MCF 10A (cell line): ENCODE results near the gene GADL1. TPM values are rescaled to one million over a fixed set of nuclear protein-coding genes. Genes with fewer than 3 reads are reported as not detected.

Experiments used
- BruUV-seq: library from RNA; stranded (reverse); fragments of 400-500 nt; replicated peaks from 2 replicates; lab custom pipeline; 2021; lab: Mats Ljungman, UMichigan
- CTCF ChIA-PET: fragments of 300-600 bp; sonication (Branson Sonifier 250); formaldehyde crosslinking; extraction: SDS; loops from one replicate; lab custom pipeline; 2021; ENCODE audit warnings: antibody characterized with exemption, inconsistent platforms; lab: Yijun Ruan, JAX
- POLR2A ChIA-PET: fragments of 300-600, 350-650 bp; sonication (Branson Sonifier 250); formaldehyde crosslinking; extraction: SDS; loops from one replicate; lab custom pipeline; 2020; ENCODE audit warnings: antibody characterized with exemption, inconsistent platforms; lab: Yijun Ruan, JAX
- DNase-seq: peaks from one replicate; pipeline ENCODE4 v3.0.0-alpha.2; 2018; ENCODE audit not compliant: unreplicated experiment
- H3K27ac Mint-ChIP-seq: one replicate; pipeline ENCODE4 v1.8.0; 2022; ENCODE audit warnings: mild to moderate bottlenecking, low read depth, mixed read lengths; ENCODE audit not compliant: unreplicated experiment
- H3K27me3 Mint-ChIP-seq: one replicate; pipeline ENCODE4 v1.8.0; 2022; ENCODE audit warnings: mixed read lengths; ENCODE audit not compliant: insufficient read depth, unreplicated experiment
- H3K36me3 Mint-ChIP-seq: one replicate; pipeline ENCODE4 v1.8.0; 2022; ENCODE audit warnings: mild to moderate bottlenecking, moderate library complexity, mixed read lengths; ENCODE audit not compliant: insufficient read depth, unreplicated experiment
- H3K4me1 Mint-ChIP-seq: one replicate; pipeline ENCODE4 v1.8.0; 2022; ENCODE audit warnings: mixed read lengths; ENCODE audit not compliant: insufficient read depth, unreplicated experiment
- H3K4me3 Mint-ChIP-seq: one replicate; pipeline ENCODE4 v1.8.0; 2022; ENCODE audit warnings: mild to moderate bottlenecking, moderate library complexity, mixed read lengths; ENCODE audit not compliant: unreplicated experiment
- H3K9me3 Mint-ChIP-seq: one replicate; pipeline ENCODE4 v1.8.0; 2022; ENCODE audit warnings: mixed read lengths; ENCODE audit not compliant: unreplicated experiment
- CTCF ChIP-seq: fragments of 200-600 bp; IDR thresholded peaks from one replicate; pipeline ENCODE4 v1.8.0; 2022; ENCODE audit warnings: antibody characterized with exemption, mild to moderate bottlenecking; ENCODE audit not compliant: unreplicated experiment
- intact Hi-C: fragments of 100-400 bp; cut with micrococcal nuclease; formaldehyde crosslinking; loops from 2 replicates; pipeline ENCODE4 v1.14.1; 2022
- total RNA-seq: library from RNA; stranded (reverse); gene quantifications from 2 replicates; pipeline ENCODE4 v1.2.3, GENCODE V29; 2022

GADL1 gene
- total RNA-seq, 1 experiment from 2014 or later: not detected

DNA sequence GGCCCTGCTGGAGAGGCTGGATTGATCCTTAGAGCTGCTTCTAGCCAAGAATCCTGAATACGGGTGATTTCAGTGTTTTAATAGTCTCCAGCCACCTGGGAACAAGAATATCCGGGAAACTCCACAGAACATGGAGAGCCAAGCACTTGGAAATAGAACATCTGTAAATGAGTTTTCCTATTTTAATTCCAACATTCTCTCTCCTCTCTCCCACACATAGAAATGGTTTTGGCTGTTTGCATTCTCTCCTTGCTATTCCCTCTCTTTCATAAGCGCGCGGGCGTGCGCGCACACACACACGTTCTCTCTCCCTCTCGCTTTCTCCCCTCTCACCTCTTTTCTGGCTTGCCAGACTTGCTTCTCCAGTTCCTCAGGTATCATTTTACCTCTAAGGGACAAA is 50.6 kb downstream of the GADL1 start:
- Mint-ChIP-seq H3K27me3 (no peaks in the 10 kb centered on the region), H3K27ac (no peak overlapping the region), H3K4me3 (no peak overlapping the region), H3K36me3 (peaks cover 8% of the 10 kb centered on the region), H3K9me3 (no peaks in the 10 kb centered on the region), H3K4me1 (no peaks in the 10 kb centered on the region)
- DNase-seq: no peak
- CTCF ChIA-PET: no interaction called here
- POLR2A ChIA-PET: no interaction called here
- intact Hi-C loops: no loop called here
- BruUV-seq: no TSS peak
- no peak for TF ChIP-seq CTCF

DNA sequence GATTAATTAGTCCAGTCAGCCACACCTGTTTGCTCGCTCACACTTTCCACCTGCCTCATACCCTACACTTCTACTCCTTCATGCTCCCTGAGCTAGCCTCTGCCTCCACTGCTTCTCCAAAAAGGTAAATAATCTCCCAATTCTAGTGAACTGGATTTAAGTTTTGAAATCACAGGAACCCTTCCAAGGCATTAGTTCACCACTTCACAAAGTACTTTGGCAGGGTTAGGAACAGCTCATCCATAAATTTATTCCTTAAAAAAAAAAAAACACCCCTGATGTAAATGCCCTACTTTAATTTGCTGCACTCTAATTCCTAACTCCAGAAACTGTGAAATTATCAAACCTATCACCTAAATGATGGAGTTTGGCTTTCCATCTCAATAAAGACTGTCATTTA is 58.3 kb downstream of the GADL1 start:
- Mint-ChIP-seq H3K27ac (no peak overlapping the region), H3K9me3 (no peaks in the 10 kb centered on the region), H3K27me3 (no peaks in the 10 kb centered on the region), H3K4me3 (no peak overlapping the region), H3K4me1 (no peaks in the 10 kb centered on the region), H3K36me3 (no peaks in the 10 kb centered on the region)
- intact Hi-C loops: no loop called here
- TF ChIP-seq CTCF: no peak
- no TSS peak for BruUV-seq
- CTCF ChIA-PET: no interaction called here
- POLR2A ChIA-PET: interaction anchor here (0.7 to 2.5 kb wide), 2 partner anchors 9 to 15 kb away, joined by 3 to 8 read pairs; no protein-coding TSS in a partner anchor
- DNase-seq: no peak

GRCh38 chr3:30835667-30836066 is 58.8 kb downstream of the GADL1 start:
- H3K9me3 Mint-ChIP-seq: no peaks in the 10 kb centered on the region
- H3K36me3 Mint-ChIP-seq: no peaks in the 10 kb centered on the region
- no peaks in the 10 kb centered on the region for H3K27me3 Mint-ChIP-seq
- DNase-seq: no peak
- H3K27ac Mint-ChIP-seq: no peak overlapping the region
- intact Hi-C loops: no loop called here
- no TSS peak for BruUV-seq
- no peaks in the 10 kb centered on the region for H3K4me1 Mint-ChIP-seq
- TF ChIP-seq CTCF: no peak
- POLR2A ChIA-PET: interaction anchor here (0.7 kb wide), 1 partner anchor 8 kb away, joined by 3 read pairs; no protein-coding TSS in a partner anchor
- CTCF ChIA-PET: no interaction called here
- H3K4me3 Mint-ChIP-seq: no peak overlapping the region

- no peak overlapping the region for H3K27ac Mint-ChIP-seq
- no peaks in the 10 kb centered on the region for H3K36me3 Mint-ChIP-seq
- H3K4me1 Mint-ChIP-seq: no peaks in the 10 kb centered on the region
- no peak for DNase-seq
- H3K27me3 Mint-ChIP-seq: no peaks in the 10 kb centered on the region
- intact Hi-C loops: no loop called here
- no peaks in the 10 kb centered on the region for H3K9me3 Mint-ChIP-seq
- H3K4me3 Mint-ChIP-seq: no peak overlapping the region
- TF ChIP-seq CTCF: no peak
- no TSS peak for BruUV-seq
- POLR2A ChIA-PET: interaction anchor here (0.5 kb wide), 1 partner anchor 68 kb away, joined by 3 read pairs; no protein-coding TSS in a partner anchor
- CTCF ChIA-PET: no interaction called here
Measured at GRCh38 chr3:30832961-30833575, 61.4 kb downstream of the GADL1 start.
